SK-N-SH (cell line): ENCODE measurements around the gene PIP5K1B. TPM values are rescaled to one million over a fixed set of nuclear protein-coding genes. Genes with fewer than 3 reads are reported as not detected.

Experiments used
- CTCF ChIA-PET: fragments of 300-600, 350-600 bp; formaldehyde crosslinking; extraction: SDS; loops from one replicate; lab custom pipeline; 2021; lab: Yijun Ruan, JAX
- POLR2A ChIA-PET: fragments of 350-600 bp; sonication (Branson Sonifier 250); formaldehyde crosslinking; extraction: SDS; loops from one replicate; lab custom pipeline; 2020; ENCODE audit warnings: antibody characterized with exemption, inconsistent platforms; lab: Yijun Ruan, JAX
- DNase-seq: peaks from one replicate; pipeline ENCODE4 v3.0.0; 2012
- H2AFZ ChIP-seq: fragments of 200-600 bp; sonication (generic); 2 replicates; pipeline ENCODE4 v1.8.1; 2016; ENCODE audit warnings: antibody characterized with exemption, mild to moderate bottlenecking, low read depth
- H3F3A ChIP-seq: fragments of 200-600 bp; sonication (generic); replicated peaks from 2 replicates; pipeline ENCODE3; 2016; ENCODE audit warnings: antibody characterized with exemption, mild to moderate bottlenecking; ENCODE audit not compliant: insufficient read depth
- H3K27ac ChIP-seq, 2 experiments: fragments of 200-500 bp in 1 of 2; fragments of 200-600 bp in 1 of 2; sonication (Bioruptor generic) in 1 of 2; sonication (generic), shearing (Covaris generic) in 1 of 2; 2 replicates each; pipeline versions ENCODE4 v1.5.1 to v1.6.1; 2014 to 2016; ENCODE audit warnings: low read depth in 2 of 2, inconsistent platforms in 1 of 2, low read length in 1 of 2, mild to moderate bottlenecking in 1 of 2, mixed read lengths in 1 of 2
- H3K27me3 ChIP-seq: fragments of 200-600 bp; sonication (generic), shearing (Covaris generic); 2 replicates; pipeline ENCODE4 v1.6.1; 2016; ENCODE audit warnings: mixed run types; ENCODE audit not compliant: insufficient read depth
- H3K36me3 ChIP-seq, 2 experiments: fragments of 200-500 bp in 1 of 2; fragments of 200-600 bp in 1 of 2; sonication (Bioruptor generic) in 1 of 2; sonication (generic) in 1 of 2; replicated peaks in 1 of 2; 2 replicates each; pipeline versions ENCODE3 to v1.5.1; 2014 to 2016; ENCODE audit warnings: low read length in 1 of 2, mild to moderate bottlenecking in 1 of 2; ENCODE audit not compliant: insufficient read depth in 2 of 2, control insufficient read depth in 1 of 2
- H3K4me1 ChIP-seq, 2 experiments: fragments of 200-500 bp in 1 of 2; fragments of 200-600 bp in 1 of 2; sonication (Bioruptor generic) in 1 of 2; sonication (generic), shearing (Covaris generic) in 1 of 2; 2 replicates each; pipeline versions ENCODE4 v1.5.1 to v1.6.1; 2014 to 2016; ENCODE audit warnings: low read depth in 1 of 2, low read length in 1 of 2, mixed run types in 1 of 2; ENCODE audit not compliant: insufficient read depth in 2 of 2, control insufficient read depth in 1 of 2
- H3K4me2 ChIP-seq: fragments of 200-600 bp; sonication (generic), shearing (Covaris generic); 2 replicates; pipeline ENCODE4 v1.6.1; 2017; ENCODE audit warnings: mixed run types
- H3K4me3 ChIP-seq, 2 experiments: fragments of 200-500 bp in 1 of 2; fragments of 200-600 bp in 1 of 2; sonication (Bioruptor generic) in 1 of 2; sonication (generic), shearing (Covaris generic) in 1 of 2; 2 replicates each; pipeline versions ENCODE4 v1.5.1 to v1.8.1; 2014 to 2016; ENCODE audit warnings: low read depth in 2 of 2, inconsistent platforms in 1 of 2, low read length in 1 of 2, mild to moderate bottlenecking in 1 of 2, mixed read lengths in 1 of 2, moderate library complexity in 1 of 2
- H3K79me2 ChIP-seq: fragments of 200-600 bp; sonication (generic); 2 replicates; pipeline ENCODE4 v1.8.1; 2017; ENCODE audit warnings: mild to moderate bottlenecking; ENCODE audit not compliant: insufficient read depth
- H3K9ac ChIP-seq: fragments of 200-600 bp; sonication (generic); 2 replicates; pipeline ENCODE4 v1.6.1; 2017; ENCODE audit warnings: mixed run types
- H3K9me2 ChIP-seq: fragments of 200-600 bp; sonication (generic); 2 replicates; pipeline ENCODE4 v1.6.1; 2017; ENCODE audit warnings: mixed run types
- H3K9me3 ChIP-seq: fragments of 200-600 bp; sonication (generic); 2 replicates; pipeline ENCODE4 v1.6.1; 2017; ENCODE audit warnings: mixed run types, mild to moderate bottlenecking, moderate library complexity
- H4K20me1 ChIP-seq: fragments of 200-600 bp; sonication (generic); 2 replicates; pipeline ENCODE4 v1.6.1; 2017; ENCODE audit warnings: mild to moderate bottlenecking, mixed run types; ENCODE audit not compliant: insufficient read depth
- CHD2 ChIP-seq: fragments of 150-350 bp; IDR thresholded peaks from 2 replicates; pipeline ENCODE4 v1.6.1; 2018; ENCODE audit warnings: low read length; ENCODE audit not compliant: partially characterized antibody
- FOXJ3 ChIP-seq: sonication (generic); formaldehyde crosslinking; IDR thresholded peaks from 2 replicates; pipeline ENCODE4 v1.5.1; 2020; ENCODE audit warnings: mild to moderate bottlenecking, missing genetic modification reagents
- GATA2 ChIP-seq: sonication (generic); formaldehyde crosslinking; IDR thresholded peaks from 2 replicates; pipeline ENCODE4 v1.5.0; 2020; ENCODE audit warnings: mild to moderate bottlenecking, missing genetic modification reagents
- NRF1 ChIP-seq: IDR thresholded peaks from 2 replicates; pipeline ENCODE4 v1.6.1; 2012; ENCODE audit warnings: low read depth, mild to moderate bottlenecking, low read length
- RXRA ChIP-seq: IDR thresholded peaks from 2 replicates; pipeline ENCODE4 v1.4.0; 2012; ENCODE audit warnings: low read depth, mild to moderate bottlenecking, borderline replicate concordance
- TCF12 ChIP-seq: IDR thresholded peaks from 2 replicates; pipeline ENCODE4 v1.4.0; 2012
- YY1 ChIP-seq: IDR thresholded peaks from 2 replicates; pipeline ENCODE4 v1.4.0; 2012; ENCODE audit warnings: low read depth, mild to moderate bottlenecking
- WGBS: methylation state at CpG from one replicate; pipeline ENCODE4 v1.1.6; 2017; ENCODE audit warnings: low lambda C conversion rate; 5-methylcytosine and 5-hydroxymethylcytosine counted together
- polyA plus RNA-seq, 3 experiments: library from polyadenylated mRNA; depleted of rRNA; stranded (reverse); fragments of >200 nt; gene quantifications; 2 replicates each; pipeline ENCODE4 v1.2.3, GENCODE V29; 2012
- TF ChIP-seq, protein P1 (sequence below): IDR thresholded peaks from 2 replicates; pipeline ENCODE4; 2012
- TF ChIP-seq, protein P2 (sequence below): IDR thresholded peaks from 2 replicates; pipeline ENCODE4 v1.4.0; 2012; ENCODE audit warnings: low read depth, borderline replicate concordance
- TF ChIP-seq, protein P3 (sequence below): fragments of 150-350 bp; IDR thresholded peaks from 2 replicates; pipeline ENCODE4 v1.6.1; 2017; ENCODE audit warnings: antibody characterized with exemption, low read length, low read depth, borderline replicate concordance

The PIP5K1B gene
- polyA plus RNA-seq, 1 of the 3 experiments (the other 2 are of a cell fraction) = not detected

- 4% methylated on average over 3 of the region's 3 CpGs for WGBS
- TF ChIP-seq CHD2 = no peak
- TF ChIP-seq TCF12 = no peak
- no peak for TF ChIP-seq NRF1
- TF ChIP-seq, protein P1, sequence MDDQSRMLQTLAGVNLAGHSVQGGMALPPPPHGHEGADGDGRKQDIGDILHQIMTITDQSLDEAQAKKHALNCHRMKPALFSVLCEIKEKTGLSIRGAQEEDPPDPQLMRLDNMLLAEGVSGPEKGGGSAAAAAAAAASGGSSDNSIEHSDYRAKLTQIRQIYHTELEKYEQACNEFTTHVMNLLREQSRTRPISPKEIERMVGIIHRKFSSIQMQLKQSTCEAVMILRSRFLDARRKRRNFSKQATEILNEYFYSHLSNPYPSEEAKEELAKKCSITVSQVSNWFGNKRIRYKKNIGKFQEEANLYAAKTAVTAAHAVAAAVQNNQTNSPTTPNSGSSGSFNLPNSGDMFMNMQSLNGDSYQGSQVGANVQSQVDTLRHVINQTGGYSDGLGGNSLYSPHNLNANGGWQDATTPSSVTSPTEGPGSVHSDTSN = no peak
- TF ChIP-seq, protein P2, sequence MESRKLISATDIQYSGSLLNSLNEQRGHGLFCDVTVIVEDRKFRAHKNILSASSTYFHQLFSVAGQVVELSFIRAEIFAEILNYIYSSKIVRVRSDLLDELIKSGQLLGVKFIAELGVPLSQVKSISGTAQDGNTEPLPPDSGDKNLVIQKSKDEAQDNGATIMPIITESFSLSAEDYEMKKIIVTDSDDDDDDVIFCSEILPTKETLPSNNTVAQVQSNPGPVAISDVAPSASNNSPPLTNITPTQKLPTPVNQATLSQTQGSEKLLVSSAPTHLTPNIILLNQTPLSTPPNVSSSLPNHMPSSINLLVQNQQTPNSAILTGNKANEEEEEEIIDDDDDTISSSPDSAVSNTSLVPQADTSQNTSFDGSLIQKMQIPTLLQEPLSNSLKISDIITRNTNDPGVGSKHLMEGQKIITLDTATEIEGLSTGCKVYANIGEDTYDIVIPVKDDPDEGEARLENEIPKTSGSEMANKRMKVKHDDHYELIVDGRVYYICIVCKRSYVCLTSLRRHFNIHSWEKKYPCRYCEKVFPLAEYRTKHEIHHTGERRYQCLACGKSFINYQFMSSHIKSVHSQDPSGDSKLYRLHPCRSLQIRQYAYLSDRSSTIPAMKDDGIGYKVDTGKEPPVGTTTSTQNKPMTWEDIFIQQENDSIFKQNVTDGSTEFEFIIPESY = no peak
- no peak for TF ChIP-seq FOXJ3 (CRISPR knock-in tag)
- H3K4me3 ChIP-seq = no peak overlapping the region
- no peak for DNase-seq
- ChIA-PET CTCF (no interaction called here), POLR2A (no interaction called here)
- no peaks in the 10 kb centered on the region for H3K79me2 ChIP-seq
- no peak overlapping the region for H2AFZ ChIP-seq
- no peaks in the 10 kb centered on the region for H3F3A ChIP-seq
- H4K20me1 ChIP-seq = no peaks in the 10 kb centered on the region
- no peaks in the 10 kb centered on the region for H3K36me3 ChIP-seq
- no peaks in the 10 kb centered on the region for H3K4me1 ChIP-seq
- H3K9me3 ChIP-seq = no peaks in the 10 kb centered on the region
- H3K27me3 ChIP-seq = peaks cover 35% of the 10 kb centered on the region
- no peak overlapping the region for H3K27ac ChIP-seq
- H3K9ac ChIP-seq = no peak overlapping the region
- H3K9me2 ChIP-seq = no peaks in the 10 kb centered on the region
- H3K4me2 ChIP-seq = no peak overlapping the region
These were observed 2.5 kb upstream of the PIP5K1B start for GRCh38 chr9:68702493-68702892.

DNA sequence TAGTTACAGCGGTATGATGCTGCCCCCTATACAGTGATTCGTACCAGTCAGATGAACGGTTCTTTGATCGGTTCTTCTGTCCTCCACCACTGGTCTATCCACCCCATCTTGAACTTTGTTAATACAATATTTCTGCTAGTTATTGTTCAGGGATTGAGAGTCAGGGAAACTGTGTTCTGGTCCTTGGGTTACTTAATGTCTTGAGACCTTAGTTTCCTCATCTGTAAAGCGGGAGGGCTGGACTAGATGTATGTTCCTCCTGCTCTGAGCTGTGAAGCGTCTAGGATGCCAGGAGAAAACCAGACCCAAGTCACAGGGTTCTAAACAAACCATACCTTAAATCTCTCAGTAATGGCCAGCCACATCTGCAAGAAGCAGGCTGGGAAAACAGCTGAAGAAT lies 1.4 kb upstream of the PIP5K1B start:
- POLR2A ChIA-PET = no interaction called here
- H3K27me3 ChIP-seq = peaks cover 40% of the 10 kb centered on the region
- H3K79me2 ChIP-seq = no peaks in the 10 kb centered on the region
- H3K36me3 ChIP-seq = no peaks in the 10 kb centered on the region
- H4K20me1 ChIP-seq = no peaks in the 10 kb centered on the region
- no peaks in the 10 kb centered on the region for H3F3A ChIP-seq
- no peak overlapping the region for H2AFZ ChIP-seq
- TF ChIP-seq FOXJ3 (CRISPR knock-in tag) = no peak
- TF ChIP-seq RXRA = no peak
- TF ChIP-seq, protein P3, sequence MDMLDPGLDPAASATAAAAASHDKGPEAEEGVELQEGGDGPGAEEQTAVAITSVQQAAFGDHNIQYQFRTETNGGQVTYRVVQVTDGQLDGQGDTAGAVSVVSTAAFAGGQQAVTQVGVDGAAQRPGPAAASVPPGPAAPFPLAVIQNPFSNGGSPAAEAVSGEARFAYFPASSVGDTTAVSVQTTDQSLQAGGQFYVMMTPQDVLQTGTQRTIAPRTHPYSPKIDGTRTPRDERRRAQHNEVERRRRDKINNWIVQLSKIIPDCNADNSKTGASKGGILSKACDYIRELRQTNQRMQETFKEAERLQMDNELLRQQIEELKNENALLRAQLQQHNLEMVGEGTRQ = no peak
- no peak for TF ChIP-seq YY1
- TF ChIP-seq GATA2 = no peak
- TF ChIP-seq, protein P2 = no peak
- 24% methylated on average over 6 of the region's 6 CpGs for WGBS
- CTCF ChIA-PET = no interaction called here
- no peak overlapping the region for H3K4me3 ChIP-seq
- H3K4me2 ChIP-seq = no peak overlapping the region
- H3K27ac ChIP-seq = no peak overlapping the region
- no peak for DNase-seq
- H3K9me2 ChIP-seq = no peaks in the 10 kb centered on the region
- no peak overlapping the region for H3K9ac ChIP-seq
- no peaks in the 10 kb centered on the region for H3K4me1 ChIP-seq
- no peaks in the 10 kb centered on the region for H3K9me3 ChIP-seq
